Cardiac septum (tissue), 1 donor: Measurements from ENCODE around the gene DLGAP4. TPM values are rescaled to one million over a fixed set of nuclear protein-coding genes. Genes with fewer than 3 reads are reported as not detected.

Experiments used
- DNase-seq: peaks from one replicate; pipeline ENCODE4 v3.0.0-alpha.2; 2020; ENCODE audit warnings: low spot score
- intact Hi-C: fragments of 100-400 bp; cut with DNase I; formaldehyde crosslinking; loops from one replicate; pipeline ENCODE4 v1.14.0; 2022
- total RNA-seq: library from RNA; stranded (reverse); fragmentation: NEBNext Ultra II Directional; extraction: Animal tissue kit (Norgen Biotek cat#: 25700); gene quantifications from one replicate; pipeline ENCODE4 v1.2.1, GENCODE V29; 2021
- donor health status: DM: no; HTN: no; CAD: no.

The DLGAP4 gene
- total RNA-seq, 1 donor from 2014 or later: 95.2 TPM

GRCh38 chr20:36317675-36318074, 11.5 kb downstream of the DLGAP4 start:
- no peak for DNase-seq
- intact Hi-C loops: no loop called here

DNA sequence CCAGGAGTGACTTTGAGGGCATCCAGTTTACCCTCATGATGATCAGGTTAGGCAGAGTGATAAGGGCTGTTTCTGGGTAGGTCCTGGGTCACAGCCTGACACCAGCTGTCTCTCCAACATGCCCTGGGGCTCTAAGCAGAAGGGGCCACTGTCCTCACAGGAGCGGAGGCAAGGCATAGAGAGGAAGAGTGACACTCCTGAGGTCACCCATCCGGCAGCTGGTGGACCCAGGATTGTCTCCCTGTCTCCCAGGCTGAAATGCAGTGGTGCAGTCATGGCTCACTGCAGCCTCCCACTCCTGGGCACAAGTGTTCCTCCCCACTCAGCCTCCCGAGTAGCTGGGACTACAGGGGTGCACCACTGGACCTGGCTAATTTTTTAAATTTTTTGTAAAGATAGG, 12.0 kb downstream of the DLGAP4 start:
- no peak for DNase-seq
- intact Hi-C loops: no loop called here

- no peak for DNase-seq
- intact Hi-C loops: no loop called here
Observed at GRCh38 chr20:36319356-36320260, 13.5 kb downstream of the DLGAP4 start.

DNA sequence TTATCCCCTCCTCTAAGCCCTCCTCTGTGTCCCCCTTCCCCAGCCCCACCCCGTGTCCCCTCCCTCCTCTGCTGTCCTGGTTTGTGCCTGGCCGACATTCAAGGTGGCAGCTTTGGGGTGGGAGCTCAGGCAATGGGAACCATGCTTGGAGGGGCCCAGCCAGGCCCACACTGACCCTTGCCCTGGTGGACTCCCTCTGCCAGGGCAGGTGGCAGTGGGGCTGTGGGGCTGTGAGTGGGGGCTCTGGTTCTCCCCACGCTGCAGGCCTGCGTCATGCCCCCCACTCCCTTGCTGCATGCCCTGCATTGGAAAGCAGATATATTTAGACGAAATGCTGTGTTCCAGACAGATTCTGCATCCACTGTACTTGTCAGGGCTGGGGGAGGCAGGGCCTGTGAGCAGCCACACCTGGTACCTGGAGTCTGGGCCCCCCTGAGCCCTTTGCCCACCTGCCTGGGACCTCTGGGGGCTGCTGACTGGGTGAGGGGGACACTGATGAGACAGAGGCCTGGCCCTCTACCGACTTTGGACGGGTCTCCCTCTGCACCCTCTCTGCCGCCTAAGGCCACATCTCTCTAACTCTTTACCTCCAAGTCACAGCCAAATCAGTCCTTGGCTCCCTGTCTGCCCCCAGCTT, 14.2 kb downstream of the DLGAP4 start:
- DNase-seq: no peak
- intact Hi-C loops: no loop called here

DNA sequence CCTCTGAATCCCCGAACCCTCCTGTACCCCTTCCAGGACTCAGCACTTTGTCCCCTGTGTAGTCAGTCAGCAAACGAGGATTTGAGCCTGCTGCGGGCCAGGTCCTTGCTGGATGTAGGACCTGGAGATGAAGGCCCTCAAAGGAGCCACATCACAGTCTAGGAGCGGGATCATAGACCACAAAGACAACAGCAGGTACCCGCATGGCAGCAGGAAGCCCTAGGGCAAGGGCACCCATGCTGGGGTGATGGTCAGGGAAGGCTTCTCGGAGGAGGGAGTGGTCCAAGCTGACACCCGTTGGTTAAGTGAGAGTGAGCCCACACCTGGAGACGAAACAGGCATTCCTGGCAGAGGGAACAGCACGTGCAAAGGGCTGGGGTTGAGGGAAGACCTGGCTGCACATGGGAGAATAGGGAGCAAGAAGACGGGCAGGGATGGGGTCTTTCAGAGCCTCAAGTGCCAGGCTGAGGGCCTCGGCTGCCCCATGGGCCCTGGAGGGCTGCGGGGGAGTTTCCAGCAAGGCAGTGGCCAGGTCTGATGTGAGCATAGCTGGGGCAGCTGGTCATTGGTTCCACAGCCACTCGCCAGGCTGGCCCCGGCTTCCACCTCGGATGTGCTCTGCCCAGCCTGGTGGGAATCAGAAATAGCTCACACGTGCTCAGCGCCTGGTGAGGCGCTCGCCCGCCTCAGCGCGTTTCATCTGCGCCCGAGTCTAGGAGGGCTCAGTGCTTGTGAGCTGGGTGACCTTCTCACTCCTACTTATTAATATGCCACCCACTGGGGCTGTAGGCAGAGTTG, 15.0 kb downstream of the DLGAP4 start:
- intact Hi-C loops: no loop called here
- DNase-seq: no peak

DNA sequence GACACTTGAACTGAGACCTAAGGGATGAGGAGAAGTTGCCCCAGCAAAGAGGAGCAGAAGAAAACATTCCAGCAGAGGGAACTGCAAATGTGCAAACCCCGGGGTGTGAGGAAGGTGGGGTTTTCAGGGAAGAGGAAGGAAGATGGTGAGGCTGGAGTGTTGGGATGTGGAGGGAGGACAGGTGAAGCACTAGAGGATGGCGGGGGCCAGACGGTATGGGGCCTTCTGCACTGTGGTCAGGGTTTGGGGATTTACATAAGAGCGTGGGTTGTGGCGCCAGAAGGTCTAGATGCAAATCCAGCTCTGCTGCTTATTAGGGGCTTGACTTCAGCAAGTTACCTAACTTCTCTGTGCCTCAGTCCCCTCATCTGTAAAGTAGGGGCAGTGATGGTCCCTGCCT, 16.0 kb downstream of the DLGAP4 start:
- intact Hi-C loops: no loop called here
- DNase-seq: no peak

DNA sequence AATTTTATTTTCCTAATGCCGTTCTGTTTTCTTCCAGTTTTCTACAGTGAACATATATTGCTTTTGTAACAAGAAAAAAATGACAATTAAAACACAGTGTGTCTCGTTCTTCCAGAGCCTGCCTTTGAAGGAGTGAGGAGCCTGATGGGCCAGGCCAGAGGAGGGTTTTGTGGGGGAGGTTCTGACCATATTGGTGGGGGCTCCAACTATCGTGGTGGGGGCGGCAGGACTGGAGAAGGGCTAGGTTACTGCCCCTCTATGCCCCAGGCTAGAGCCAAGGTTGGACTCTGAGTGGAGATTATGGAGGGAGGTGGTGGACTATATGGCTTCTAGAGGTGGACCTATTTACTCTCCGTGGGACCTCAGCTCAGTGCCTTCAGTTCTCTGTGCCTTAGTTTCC, 24.0 kb downstream of the DLGAP4 start:
- DNase-seq: no peak
- intact Hi-C loops: no loop called here

DNA sequence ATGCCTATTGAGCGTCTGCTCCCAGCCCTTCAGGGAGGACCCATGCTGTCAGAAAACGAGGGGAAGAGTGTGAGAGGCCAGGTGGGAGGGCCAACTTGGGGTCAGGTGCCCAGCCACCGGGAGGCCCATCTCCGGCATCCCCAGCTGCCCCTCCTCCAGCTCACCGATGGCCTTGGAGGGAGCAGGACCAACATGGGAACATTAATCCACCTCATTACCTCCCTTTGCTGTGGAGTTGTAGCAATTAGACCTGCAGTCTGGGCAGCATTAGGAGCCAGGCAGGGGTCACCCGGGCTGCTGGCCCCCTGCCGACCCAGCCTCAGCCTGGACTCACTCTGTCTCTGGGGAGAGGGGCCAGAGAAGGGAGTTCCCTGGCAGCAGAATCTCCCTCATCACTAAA, 25.1 kb downstream of the DLGAP4 start:
- intact Hi-C loops: no loop called here
- no peak for DNase-seq

DNA sequence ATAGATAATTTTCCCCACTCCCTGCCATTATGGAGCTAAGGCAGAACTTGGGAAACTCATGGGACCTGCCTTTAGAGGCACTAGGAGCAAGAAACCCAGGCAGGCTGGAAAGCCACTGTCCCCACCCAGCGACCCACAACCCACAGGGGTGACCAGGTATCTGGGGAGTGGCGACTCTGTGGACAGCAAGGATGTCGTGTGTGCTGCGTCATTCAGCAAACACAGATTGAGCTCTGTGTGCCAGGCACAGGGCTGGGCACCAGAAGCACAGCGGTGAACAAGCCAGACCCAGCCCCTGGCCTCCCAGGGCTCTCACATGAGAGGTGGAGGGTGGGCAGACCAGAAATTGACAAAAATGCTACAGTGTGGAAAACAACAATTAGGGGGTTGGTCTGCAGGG, 27.7 kb downstream of the DLGAP4 start:
- no peak for DNase-seq
- intact Hi-C loops: no loop called here

DNA sequence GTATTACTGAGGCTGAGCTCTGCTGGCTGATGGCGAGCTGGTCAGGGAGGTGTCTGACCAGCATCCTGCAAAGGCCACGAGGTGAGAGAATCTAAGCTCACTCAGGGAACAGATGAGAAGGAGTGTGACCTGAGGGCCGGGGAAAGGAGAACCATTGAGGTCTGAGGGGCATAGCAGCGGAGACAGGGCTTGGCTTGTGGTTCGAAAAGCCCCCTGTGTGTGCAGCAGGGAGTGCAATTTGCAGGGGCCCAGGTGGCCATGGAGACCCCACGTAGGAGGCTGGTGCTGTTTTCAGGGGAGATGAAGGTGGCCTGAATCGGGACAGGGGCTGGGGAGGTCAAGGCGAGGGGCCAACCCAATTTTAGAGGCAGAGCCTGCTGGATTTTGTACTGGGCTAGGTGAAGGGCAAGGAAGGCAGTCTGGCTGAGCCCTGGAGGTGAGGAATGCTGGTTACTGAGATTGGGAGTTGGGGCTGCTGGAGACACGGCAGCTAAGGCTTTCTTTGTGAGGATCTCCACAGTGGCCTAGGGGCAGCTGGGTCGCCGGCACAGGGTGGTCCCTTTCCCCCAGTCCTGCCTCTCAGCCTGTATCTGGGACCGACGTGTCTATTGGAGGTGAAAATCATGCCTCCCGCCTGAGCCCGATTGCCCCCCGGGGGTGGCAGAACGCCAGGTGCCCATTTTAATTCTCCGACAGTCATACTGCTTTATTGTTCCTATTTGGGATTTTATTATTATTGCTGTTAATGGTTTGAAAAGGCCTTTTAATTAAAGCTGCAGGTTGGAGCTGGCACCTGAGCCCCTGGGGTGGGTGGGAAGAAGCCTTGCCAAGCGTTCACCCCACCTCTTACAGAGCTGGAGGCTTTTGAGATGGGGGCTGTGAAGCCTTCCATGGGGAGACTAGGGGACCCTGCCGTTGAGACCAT, 28.4 kb downstream of the DLGAP4 start:
- no peak for DNase-seq
- intact Hi-C loops: no loop called here

DNA sequence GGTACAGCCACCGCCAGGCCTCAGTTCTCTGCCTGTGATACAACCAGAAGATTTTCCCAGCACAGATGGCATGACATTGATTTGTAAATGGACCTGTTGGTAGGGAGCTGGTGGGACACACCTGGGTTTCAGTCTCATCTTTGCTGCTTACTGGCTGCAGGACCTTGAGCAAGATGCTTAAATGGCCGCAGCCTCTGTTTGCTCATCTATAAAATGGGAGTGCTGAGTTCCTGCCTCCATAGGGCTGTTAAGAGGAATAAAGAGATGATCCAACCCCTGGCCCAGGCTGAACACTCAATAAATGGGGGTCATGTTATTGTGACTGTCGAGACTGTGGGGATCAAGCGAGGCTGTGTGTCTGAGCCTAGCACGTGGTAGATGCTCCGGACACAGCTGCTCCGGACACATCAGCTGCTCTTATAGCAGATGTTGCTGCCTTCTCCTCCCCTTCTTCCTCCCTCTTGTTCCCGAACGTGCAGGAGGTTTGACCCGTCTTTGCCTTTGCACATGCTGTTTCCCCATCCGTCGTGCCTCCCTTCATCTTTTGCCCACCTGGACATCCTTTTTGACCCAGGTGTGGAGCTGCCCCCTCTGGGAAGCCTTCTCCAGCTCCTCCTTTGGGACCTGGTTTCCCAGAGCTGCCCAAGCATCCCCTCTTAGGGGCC, 29.2 kb downstream of the DLGAP4 start:
- no peak for DNase-seq

DNA sequence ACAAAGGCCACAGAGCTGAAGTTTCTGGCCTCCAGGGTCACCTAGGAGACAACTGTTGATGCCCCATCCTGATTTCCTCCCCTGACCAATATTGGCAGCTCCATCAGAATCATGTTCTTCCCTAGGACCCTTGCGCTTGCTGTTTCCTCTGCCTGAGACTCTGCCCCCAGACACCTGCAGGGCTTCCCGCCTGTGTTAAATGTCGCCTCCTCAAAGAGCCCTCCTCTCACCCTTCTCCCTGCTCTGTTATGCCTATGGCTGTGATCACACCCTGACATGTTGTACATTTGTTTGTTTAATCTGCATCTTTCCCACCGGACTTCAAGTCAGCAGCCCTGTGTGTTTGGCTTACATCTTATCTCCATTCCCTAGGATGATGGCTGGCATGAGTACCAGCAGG, 30.1 kb downstream of the DLGAP4 start:
- intact Hi-C loops: no loop called here
- DNase-seq: no peak

More for the DNA sequence above, 29.2 kb downstream of the DLGAP4 start:
- intact Hi-C loops: no loop called here

- intact Hi-C loops: no loop called here
- no peak for DNase-seq
Observed at GRCh38 chr20:36336954-36337704, 31.0 kb downstream of the DLGAP4 start.

GRCh38 chr20:36337886-36338285, 31.7 kb downstream of the DLGAP4 start:
- no peak for DNase-seq
- intact Hi-C loops: no loop called here

- intact Hi-C loops: no loop called here
- no peak for DNase-seq
Observed at GRCh38 chr20:36339646-36340592, 33.8 kb downstream of the DLGAP4 start.

DNA sequence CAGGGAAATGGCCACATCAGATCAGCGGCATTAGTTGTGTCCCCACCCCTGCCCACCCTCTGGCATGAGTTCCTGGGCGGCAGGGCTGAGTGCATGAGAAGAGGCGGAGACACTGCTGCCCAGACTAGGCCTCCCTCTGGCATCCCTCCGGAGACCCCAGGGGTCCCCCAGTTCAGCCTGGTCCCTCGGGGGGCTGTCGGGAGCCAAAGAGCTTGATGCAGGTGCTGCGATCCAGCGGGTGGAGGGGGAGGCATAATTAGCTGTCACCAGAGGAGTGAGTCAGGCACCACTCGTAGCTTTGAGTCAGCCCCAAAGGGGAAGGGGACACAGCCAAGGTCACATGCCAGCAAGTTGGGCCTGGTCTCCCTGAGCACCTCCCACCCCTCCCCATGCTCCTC, 34.5 kb downstream of the DLGAP4 start:
- DNase-seq: no peak
- intact Hi-C loops: no loop called here
